HepG2 (cell line): ENCODE results near the gene SPOPL. TPM values are rescaled to one million over a fixed set of nuclear protein-coding genes. Genes with fewer than 3 reads are reported as not detected.

Experiments used
- AKAP8 ChIP-seq: sonication (generic); formaldehyde crosslinking; IDR thresholded peaks from 2 replicates; pipeline ENCODE4 v1.5.1; 2020; ENCODE audit warnings: mild to moderate bottlenecking, missing genetic modification reagents
- DMAP1 ChIP-seq: IDR thresholded peaks from 2 replicates; pipeline ENCODE4 v1.6.1; 2016
- ERF ChIP-seq: IDR thresholded peaks from 2 replicates; pipeline ENCODE4 v1.6.1; 2018; ENCODE audit warnings: missing biosample characterization, missing genetic modification reagents
- FOXC1 ChIP-seq: sonication (generic); formaldehyde crosslinking; IDR thresholded peaks from 2 replicates; pipeline ENCODE4 v1.8.0; 2022; ENCODE audit warnings: mild to moderate bottlenecking, missing genetic modification reagents, borderline replicate concordance
- GATAD2A ChIP-seq: IDR thresholded peaks from 2 replicates; pipeline ENCODE4 v1.6.1; 2016
- HNRNPLL ChIP-seq: fragments of 200-400 bp; formaldehyde crosslinking; IDR thresholded peaks from 2 replicates; pipeline ENCODE4 v1.6.1; 2017; ENCODE audit warnings: mild to moderate bottlenecking, low read depth, low read length; ENCODE audit not compliant: poor library complexity, severe bottlenecking
- RORA ChIP-seq: sonication (generic); formaldehyde crosslinking; IDR thresholded peaks from 2 replicates; pipeline ENCODE4 v1.5.0; 2020; ENCODE audit warnings: mild to moderate bottlenecking, missing genetic modification reagents, moderate library complexity
- SRY ChIP-seq: sonication (generic); formaldehyde crosslinking; IDR thresholded peaks from 2 replicates; pipeline ENCODE4 v1.8.0; 2022; ENCODE audit warnings: mild to moderate bottlenecking, missing genetic modification reagents
- YEATS4 ChIP-seq: sonication (generic); formaldehyde crosslinking; IDR thresholded peaks from 2 replicates; pipeline ENCODE4 v1.4.0; 2020; ENCODE audit warnings: missing genetic modification reagents, borderline replicate concordance
- ZKSCAN8 ChIP-seq: IDR thresholded peaks from 2 replicates; pipeline ENCODE4 v1.6.1; 2016; ENCODE audit warnings: borderline replicate concordance, missing genetic modification reagents, missing compliant biosample characterization
- ZMYM3 ChIP-seq: sonication (generic); formaldehyde crosslinking; IDR thresholded peaks from 2 replicates; pipeline ENCODE4 v1.5.1; 2020; ENCODE audit warnings: mild to moderate bottlenecking, missing genetic modification reagents
- ZNF713 ChIP-seq: sonication (generic); formaldehyde crosslinking; IDR thresholded peaks from 2 replicates; pipeline ENCODE4 v1.4.0; 2020; ENCODE audit warnings: mild to moderate bottlenecking, missing genetic modification reagents
- polyA plus RNA-seq, 8 experiments: library from polyadenylated mRNA; depleted of rRNA in 3 of 8; stranded (reverse) in 7 of 8; unstranded in 1 of 8; fragments of >200 nt; fragmentation: Illumina TruSeq in 4 of 8; extraction: Trizol in 4 of 8; gene quantifications; 2 replicates each; pipeline versions ENCODE4 v1.2.1 to v1.2.3, GENCODE V29; 2011 to 2016; ENCODE audit warnings: low read depth in 4 of 8, missing spikeins in 1 of 8, mixed read lengths in 1 of 8; ENCODE audit not compliant: insufficient read depth in 1 of 8
- total RNA-seq, 5 experiments: library from RNA; depleted of rRNA; stranded (reverse); fragments of >200 nt; fragmentation: Illumina TruSeq; extraction: Trizol; gene quantifications; 2 replicates each; pipeline ENCODE4 v1.2.3, GENCODE V29; 2016; ENCODE audit warnings: low read depth in 1 of 5
- TF ChIP-seq, protein P1 (sequence below): sonication (generic); formaldehyde crosslinking; IDR thresholded peaks from 2 replicates; pipeline ENCODE4 v1.4.0; 2020; ENCODE audit warnings: mild to moderate bottlenecking, missing genetic modification reagents
- TF ChIP-seq, protein P2 (sequence below): sonication (generic); formaldehyde crosslinking; IDR thresholded peaks from 2 replicates; pipeline ENCODE4 v1.4.0; 2020; ENCODE audit warnings: missing genetic modification reagents, borderline replicate concordance
- TF ChIP-seq, protein P3 (sequence below): IDR thresholded peaks from 2 replicates; pipeline ENCODE4 v1.6.1; 2018; ENCODE audit warnings: missing genetic modification reagents
- TF ChIP-seq, protein P4 (sequence below): sonication (generic); formaldehyde crosslinking; IDR thresholded peaks from 2 replicates; pipeline ENCODE4 v1.4.0; 2020; ENCODE audit warnings: missing genetic modification reagents
- TF ChIP-seq, protein P5 (sequence below): sonication (generic); formaldehyde crosslinking; conservative IDR thresholded peaks from 2 replicates; pipeline ENCODE4 v1.8.1; 2023; ENCODE audit warnings: missing genetic modification reagents

SPOPL gene
- total and polyA plus RNA-seq, 2 of the 13 experiments (the other 11 are each of a cell fraction or from before 2014, with no cell fraction given), result 12.6 to 51.6 TPM

DNA sequence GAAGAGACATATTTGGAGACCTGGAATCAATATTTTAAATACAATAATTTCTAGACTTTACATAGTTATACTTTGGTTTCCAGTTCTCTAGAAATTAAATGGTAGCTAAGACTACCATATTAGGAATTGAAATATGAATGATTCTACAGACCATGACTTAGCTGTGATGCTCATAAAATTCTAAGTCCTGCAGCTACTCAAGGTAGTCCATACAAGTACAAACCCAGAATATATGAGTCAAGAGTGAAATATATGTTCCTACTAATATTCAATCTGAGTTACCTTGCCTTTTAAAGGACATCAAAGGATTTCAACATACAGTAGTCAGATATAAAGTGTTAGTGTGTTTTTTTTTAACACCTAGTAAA lies 10.1 kb upstream of the SPOPL start (continued):
- TF ChIP-seq, protein P1, sequence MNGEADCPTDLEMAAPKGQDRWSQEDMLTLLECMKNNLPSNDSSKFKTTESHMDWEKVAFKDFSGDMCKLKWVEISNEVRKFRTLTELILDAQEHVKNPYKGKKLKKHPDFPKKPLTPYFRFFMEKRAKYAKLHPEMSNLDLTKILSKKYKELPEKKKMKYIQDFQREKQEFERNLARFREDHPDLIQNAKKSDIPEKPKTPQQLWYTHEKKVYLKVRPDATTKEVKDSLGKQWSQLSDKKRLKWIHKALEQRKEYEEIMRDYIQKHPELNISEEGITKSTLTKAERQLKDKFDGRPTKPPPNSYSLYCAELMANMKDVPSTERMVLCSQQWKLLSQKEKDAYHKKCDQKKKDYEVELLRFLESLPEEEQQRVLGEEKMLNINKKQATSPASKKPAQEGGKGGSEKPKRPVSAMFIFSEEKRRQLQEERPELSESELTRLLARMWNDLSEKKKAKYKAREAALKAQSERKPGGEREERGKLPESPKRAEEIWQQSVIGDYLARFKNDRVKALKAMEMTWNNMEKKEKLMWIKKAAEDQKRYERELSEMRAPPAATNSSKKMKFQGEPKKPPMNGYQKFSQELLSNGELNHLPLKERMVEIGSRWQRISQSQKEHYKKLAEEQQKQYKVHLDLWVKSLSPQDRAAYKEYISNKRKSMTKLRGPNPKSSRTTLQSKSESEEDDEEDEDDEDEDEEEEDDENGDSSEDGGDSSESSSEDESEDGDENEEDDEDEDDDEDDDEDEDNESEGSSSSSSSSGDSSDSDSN (CRISPR knock-in tag), result no peak
- TF ChIP-seq ZNF713 (CRISPR knock-in tag) (no peak), GATAD2A (CRISPR knock-in tag) (0 out of 2 replicates have a peak, but pooled peaks have one; percentile 26), RORA (CRISPR knock-in tag) (no peak), YEATS4 (CRISPR knock-in tag) (peak; percentile 31; the same call in 1 of the 2 replicates), ZKSCAN8 (CRISPR knock-in tag) (0 out of 2 replicates have a peak, but pooled peaks have one; percentile 5), ZMYM3 (no peak), ERF (CRISPR knock-in tag) (0 out of 2 replicates have a peak, but pooled peaks have one; percentile 6), DMAP1 (CRISPR knock-in tag) (0 out of 2 replicates have a peak, but pooled peaks have one; percentile 13), HNRNPLL (no peak), AKAP8 (CRISPR knock-in tag) (no peak), SRY (CRISPR knock-in tag) (no peak), FOXC1 (CRISPR knock-in tag) (no peak)
- TF ChIP-seq, protein P2, sequence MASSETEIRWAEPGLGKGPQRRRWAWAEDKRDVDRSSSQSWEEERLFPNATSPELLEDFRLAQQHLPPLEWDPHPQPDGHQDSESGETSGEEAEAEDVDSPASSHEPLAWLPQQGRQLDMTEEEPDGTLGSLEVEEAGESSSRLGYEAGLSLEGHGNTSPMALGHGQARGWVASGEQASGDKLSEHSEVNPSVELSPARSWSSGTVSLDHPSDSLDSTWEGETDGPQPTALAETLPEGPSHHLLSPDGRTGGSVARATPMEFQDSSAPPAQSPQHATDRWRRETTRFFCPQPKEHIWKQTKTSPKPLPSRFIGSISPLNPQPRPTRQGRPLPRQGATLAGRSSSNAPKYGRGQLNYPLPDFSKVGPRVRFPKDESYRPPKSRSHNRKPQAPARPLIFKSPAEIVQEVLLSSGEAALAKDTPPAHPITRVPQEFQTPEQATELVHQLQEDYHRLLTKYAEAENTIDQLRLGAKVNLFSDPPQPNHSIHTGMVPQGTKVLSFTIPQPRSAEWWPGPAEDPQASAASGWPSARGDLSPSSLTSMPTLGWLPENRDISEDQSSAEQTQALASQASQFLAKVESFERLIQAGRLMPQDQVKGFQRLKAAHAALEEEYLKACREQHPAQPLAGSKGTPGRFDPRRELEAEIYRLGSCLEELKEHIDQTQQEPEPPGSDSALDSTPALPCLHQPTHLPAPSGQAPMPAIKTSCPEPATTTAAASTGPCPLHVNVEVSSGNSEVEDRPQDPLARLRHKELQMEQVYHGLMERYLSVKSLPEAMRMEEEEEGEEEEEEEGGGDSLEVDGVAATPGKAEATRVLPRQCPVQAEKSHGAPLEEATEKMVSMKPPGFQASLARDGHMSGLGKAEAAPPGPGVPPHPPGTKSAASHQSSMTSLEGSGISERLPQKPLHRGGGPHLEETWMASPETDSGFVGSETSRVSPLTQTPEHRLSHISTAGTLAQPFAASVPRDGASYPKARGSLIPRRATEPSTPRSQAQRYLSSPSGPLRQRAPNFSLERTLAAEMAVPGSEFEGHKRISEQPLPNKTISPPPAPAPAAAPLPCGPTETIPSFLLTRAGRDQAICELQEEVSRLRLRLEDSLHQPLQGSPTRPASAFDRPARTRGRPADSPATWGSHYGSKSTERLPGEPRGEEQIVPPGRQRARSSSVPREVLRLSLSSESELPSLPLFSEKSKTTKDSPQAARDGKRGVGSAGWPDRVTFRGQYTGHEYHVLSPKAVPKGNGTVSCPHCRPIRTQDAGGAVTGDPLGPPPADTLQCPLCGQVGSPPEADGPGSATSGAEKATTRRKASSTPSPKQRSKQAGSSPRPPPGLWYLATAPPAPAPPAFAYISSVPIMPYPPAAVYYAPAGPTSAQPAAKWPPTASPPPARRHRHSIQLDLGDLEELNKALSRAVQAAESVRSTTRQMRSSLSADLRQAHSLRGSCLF (CRISPR knock-in tag), result no peak
- TF ChIP-seq, protein P3, sequence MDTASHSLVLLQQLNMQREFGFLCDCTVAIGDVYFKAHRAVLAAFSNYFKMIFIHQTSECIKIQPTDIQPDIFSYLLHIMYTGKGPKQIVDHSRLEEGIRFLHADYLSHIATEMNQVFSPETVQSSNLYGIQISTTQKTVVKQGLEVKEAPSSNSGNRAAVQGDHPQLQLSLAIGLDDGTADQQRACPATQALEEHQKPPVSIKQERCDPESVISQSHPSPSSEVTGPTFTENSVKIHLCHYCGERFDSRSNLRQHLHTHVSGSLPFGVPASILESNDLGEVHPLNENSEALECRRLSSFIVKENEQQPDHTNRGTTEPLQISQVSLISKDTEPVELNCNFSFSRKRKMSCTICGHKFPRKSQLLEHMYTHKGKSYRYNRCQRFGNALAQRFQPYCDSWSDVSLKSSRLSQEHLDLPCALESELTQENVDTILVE, result no peak
- TF ChIP-seq, protein P4, sequence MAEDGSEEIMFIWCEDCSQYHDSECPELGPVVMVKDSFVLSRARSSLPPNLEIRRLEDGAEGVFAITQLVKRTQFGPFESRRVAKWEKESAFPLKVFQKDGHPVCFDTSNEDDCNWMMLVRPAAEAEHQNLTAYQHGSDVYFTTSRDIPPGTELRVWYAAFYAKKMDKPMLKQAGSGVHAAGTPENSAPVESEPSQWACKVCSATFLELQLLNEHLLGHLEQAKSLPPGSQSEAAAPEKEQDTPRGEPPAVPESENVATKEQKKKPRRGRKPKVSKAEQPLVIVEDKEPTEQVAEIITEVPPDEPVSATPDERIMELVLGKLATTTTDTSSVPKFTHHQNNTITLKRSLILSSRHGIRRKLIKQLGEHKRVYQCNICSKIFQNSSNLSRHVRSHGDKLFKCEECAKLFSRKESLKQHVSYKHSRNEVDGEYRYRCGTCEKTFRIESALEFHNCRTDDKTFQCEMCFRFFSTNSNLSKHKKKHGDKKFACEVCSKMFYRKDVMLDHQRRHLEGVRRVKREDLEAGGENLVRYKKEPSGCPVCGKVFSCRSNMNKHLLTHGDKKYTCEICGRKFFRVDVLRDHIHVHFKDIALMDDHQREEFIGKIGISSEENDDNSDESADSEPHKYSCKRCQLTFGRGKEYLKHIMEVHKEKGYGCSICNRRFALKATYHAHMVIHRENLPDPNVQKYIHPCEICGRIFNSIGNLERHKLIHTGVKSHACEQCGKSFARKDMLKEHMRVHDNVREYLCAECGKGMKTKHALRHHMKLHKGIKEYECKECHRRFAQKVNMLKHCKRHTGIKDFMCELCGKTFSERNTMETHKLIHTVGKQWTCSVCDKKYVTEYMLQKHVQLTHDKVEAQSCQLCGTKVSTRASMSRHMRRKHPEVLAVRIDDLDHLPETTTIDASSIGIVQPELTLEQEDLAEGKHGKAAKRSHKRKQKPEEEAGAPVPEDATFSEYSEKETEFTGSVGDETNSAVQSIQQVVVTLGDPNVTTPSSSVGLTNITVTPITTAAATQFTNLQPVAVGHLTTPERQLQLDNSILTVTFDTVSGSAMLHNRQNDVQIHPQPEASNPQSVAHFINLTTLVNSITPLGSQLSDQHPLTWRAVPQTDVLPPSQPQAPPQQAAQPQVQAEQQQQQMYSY (CRISPR knock-in tag), result no peak
- TF ChIP-seq, protein P5, sequence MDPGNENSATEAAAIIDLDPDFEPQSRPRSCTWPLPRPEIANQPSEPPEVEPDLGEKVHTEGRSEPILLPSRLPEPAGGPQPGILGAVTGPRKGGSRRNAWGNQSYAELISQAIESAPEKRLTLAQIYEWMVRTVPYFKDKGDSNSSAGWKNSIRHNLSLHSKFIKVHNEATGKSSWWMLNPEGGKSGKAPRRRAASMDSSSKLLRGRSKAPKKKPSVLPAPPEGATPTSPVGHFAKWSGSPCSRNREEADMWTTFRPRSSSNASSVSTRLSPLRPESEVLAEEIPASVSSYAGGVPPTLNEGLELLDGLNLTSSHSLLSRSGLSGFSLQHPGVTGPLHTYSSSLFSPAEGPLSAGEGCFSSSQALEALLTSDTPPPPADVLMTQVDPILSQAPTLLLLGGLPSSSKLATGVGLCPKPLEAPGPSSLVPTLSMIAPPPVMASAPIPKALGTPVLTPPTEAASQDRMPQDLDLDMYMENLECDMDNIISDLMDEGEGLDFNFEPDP (CRISPR knock-in tag), result no peak
